SK-N-SH (cell line): Measurements from ENCODE around the gene RPS6KC1. TPM values are rescaled to one million over a fixed set of nuclear protein-coding genes. Genes with fewer than 3 reads are reported as not detected.

ENCODE experiments used
- CTCF ChIA-PET: fragments of 300-600, 350-600 bp; formaldehyde crosslinking; extraction: SDS; loops from one replicate; lab custom pipeline; 2021; lab: Yijun Ruan, JAX
- POLR2A ChIA-PET: fragments of 350-600 bp; sonication (Branson Sonifier 250); formaldehyde crosslinking; extraction: SDS; loops from one replicate; lab custom pipeline; 2020; ENCODE audit warnings: antibody characterized with exemption, inconsistent platforms; lab: Yijun Ruan, JAX
- DNase-seq: peaks from one replicate; pipeline ENCODE4 v3.0.0; 2012
- H2AFZ ChIP-seq: fragments of 200-600 bp; sonication (generic); 2 replicates; pipeline ENCODE4 v1.8.1; 2016; ENCODE audit warnings: antibody characterized with exemption, mild to moderate bottlenecking, low read depth
- H3F3A ChIP-seq: fragments of 200-600 bp; sonication (generic); replicated peaks from 2 replicates; pipeline ENCODE3; 2016; ENCODE audit warnings: antibody characterized with exemption, mild to moderate bottlenecking; ENCODE audit not compliant: insufficient read depth
- H3K27ac ChIP-seq, 2 experiments: fragments of 200-500 bp in 1 of 2; fragments of 200-600 bp in 1 of 2; sonication (Bioruptor generic) in 1 of 2; sonication (generic), shearing (Covaris generic) in 1 of 2; 2 replicates each; pipeline versions ENCODE4 v1.5.1 to v1.6.1; 2014 to 2016; ENCODE audit warnings: low read depth in 2 of 2, inconsistent platforms in 1 of 2, low read length in 1 of 2, mild to moderate bottlenecking in 1 of 2, mixed read lengths in 1 of 2
- H3K27me3 ChIP-seq: fragments of 200-600 bp; sonication (generic), shearing (Covaris generic); 2 replicates; pipeline ENCODE4 v1.6.1; 2016; ENCODE audit warnings: mixed run types; ENCODE audit not compliant: insufficient read depth
- H3K36me3 ChIP-seq, 2 experiments: fragments of 200-500 bp in 1 of 2; fragments of 200-600 bp in 1 of 2; sonication (Bioruptor generic) in 1 of 2; sonication (generic) in 1 of 2; replicated peaks in 1 of 2; 2 replicates each; pipeline versions ENCODE3 to v1.5.1; 2014 to 2016; ENCODE audit warnings: low read length in 1 of 2, mild to moderate bottlenecking in 1 of 2; ENCODE audit not compliant: insufficient read depth in 2 of 2, control insufficient read depth in 1 of 2
- H3K4me1 ChIP-seq, 2 experiments: fragments of 200-500 bp in 1 of 2; fragments of 200-600 bp in 1 of 2; sonication (Bioruptor generic) in 1 of 2; sonication (generic), shearing (Covaris generic) in 1 of 2; 2 replicates each; pipeline versions ENCODE4 v1.5.1 to v1.6.1; 2014 to 2016; ENCODE audit warnings: low read depth in 1 of 2, low read length in 1 of 2, mixed run types in 1 of 2; ENCODE audit not compliant: insufficient read depth in 2 of 2, control insufficient read depth in 1 of 2
- H3K4me2 ChIP-seq: fragments of 200-600 bp; sonication (generic), shearing (Covaris generic); 2 replicates; pipeline ENCODE4 v1.6.1; 2017; ENCODE audit warnings: mixed run types
- H3K4me3 ChIP-seq, 2 experiments: fragments of 200-500 bp in 1 of 2; fragments of 200-600 bp in 1 of 2; sonication (Bioruptor generic) in 1 of 2; sonication (generic), shearing (Covaris generic) in 1 of 2; 2 replicates each; pipeline versions ENCODE4 v1.5.1 to v1.8.1; 2014 to 2016; ENCODE audit warnings: low read depth in 2 of 2, inconsistent platforms in 1 of 2, low read length in 1 of 2, mild to moderate bottlenecking in 1 of 2, mixed read lengths in 1 of 2, moderate library complexity in 1 of 2
- H3K79me2 ChIP-seq: fragments of 200-600 bp; sonication (generic); 2 replicates; pipeline ENCODE4 v1.8.1; 2017; ENCODE audit warnings: mild to moderate bottlenecking; ENCODE audit not compliant: insufficient read depth
- H3K9ac ChIP-seq: fragments of 200-600 bp; sonication (generic); 2 replicates; pipeline ENCODE4 v1.6.1; 2017; ENCODE audit warnings: mixed run types
- H3K9me2 ChIP-seq: fragments of 200-600 bp; sonication (generic); 2 replicates; pipeline ENCODE4 v1.6.1; 2017; ENCODE audit warnings: mixed run types
- H3K9me3 ChIP-seq: fragments of 200-600 bp; sonication (generic); 2 replicates; pipeline ENCODE4 v1.6.1; 2017; ENCODE audit warnings: mixed run types, mild to moderate bottlenecking, moderate library complexity
- H4K20me1 ChIP-seq: fragments of 200-600 bp; sonication (generic); 2 replicates; pipeline ENCODE4 v1.6.1; 2017; ENCODE audit warnings: mild to moderate bottlenecking, mixed run types; ENCODE audit not compliant: insufficient read depth
- EZH2phosphoT487 ChIP-seq: fragments of 200-600 bp; sonication (generic); IDR thresholded peaks from 2 replicates; pipeline ENCODE4 v1.6.1; 2017; ENCODE audit warnings: low read depth, mixed run types, mild to moderate bottlenecking, antibody characterized with exemption, moderate library complexity, borderline replicate concordance
- FOSL2 ChIP-seq: IDR thresholded peaks from 2 replicates; pipeline ENCODE4 v1.4.0; 2012; ENCODE audit warnings: low read depth, mild to moderate bottlenecking, moderate library complexity, borderline replicate concordance
- FOXM1 ChIP-seq: IDR thresholded peaks from 2 replicates; pipeline ENCODE4 v1.4.0; 2012; ENCODE audit warnings: low read depth, mild to moderate bottlenecking
- GABPA ChIP-seq: IDR thresholded peaks from 2 replicates; pipeline ENCODE4 v1.4.0; 2012; ENCODE audit warnings: low read depth, mild to moderate bottlenecking
- GATA2 ChIP-seq: sonication (generic); formaldehyde crosslinking; IDR thresholded peaks from 2 replicates; pipeline ENCODE4 v1.5.0; 2020; ENCODE audit warnings: mild to moderate bottlenecking, missing genetic modification reagents
- MAX ChIP-seq: IDR thresholded peaks from 2 replicates; pipeline ENCODE4 v1.4.0; 2012; ENCODE audit warnings: low read depth
- MEF2A ChIP-seq: IDR thresholded peaks from 2 replicates; pipeline ENCODE4 v1.4.0; 2012; ENCODE audit warnings: low read depth, borderline replicate concordance
- NFIC ChIP-seq: IDR thresholded peaks from 2 replicates; pipeline ENCODE4 v1.4.0; 2012; ENCODE audit warnings: borderline replicate concordance
- PBX3 ChIP-seq: IDR thresholded peaks from 2 replicates; pipeline ENCODE4; 2012
- RAD21 ChIP-seq: IDR thresholded peaks from 2 replicates; pipeline ENCODE4 v1.6.1; 2012; ENCODE audit warnings: mild to moderate bottlenecking, low read length
- SIN3A ChIP-seq: IDR thresholded peaks from 2 replicates; pipeline ENCODE4 v1.6.1; 2012; ENCODE audit warnings: low read depth, mild to moderate bottlenecking, low read length, moderate library complexity, borderline replicate concordance
- SMC3 ChIP-seq: IDR thresholded peaks from 2 replicates; pipeline ENCODE4 v1.6.1; 2012; ENCODE audit warnings: low read depth, low read length, improper control_type of control experiment
- TCF12 ChIP-seq: IDR thresholded peaks from 2 replicates; pipeline ENCODE4 v1.4.0; 2012
- TEAD4 ChIP-seq: IDR thresholded peaks from 2 replicates; pipeline ENCODE4 v1.4.0; 2012; ENCODE audit warnings: mild to moderate bottlenecking, borderline replicate concordance; ENCODE audit not compliant: insufficient read depth
- USF1 ChIP-seq: IDR thresholded peaks from 2 replicates; pipeline ENCODE4 v1.4.0; 2012; ENCODE audit warnings: low read depth, borderline replicate concordance
- YY1 ChIP-seq: IDR thresholded peaks from 2 replicates; pipeline ENCODE4 v1.4.0; 2012; ENCODE audit warnings: low read depth, mild to moderate bottlenecking
- ZBTB33 ChIP-seq: IDR thresholded peaks from 2 replicates; pipeline ENCODE4 v1.4.0; 2012; ENCODE audit warnings: low read depth, borderline replicate concordance
- WGBS: methylation state at CpG from one replicate; pipeline ENCODE4 v1.1.6; 2017; ENCODE audit warnings: low lambda C conversion rate; 5-methylcytosine and 5-hydroxymethylcytosine counted together
- polyA plus RNA-seq, 3 experiments: library from polyadenylated mRNA; depleted of rRNA; stranded (reverse); fragments of >200 nt; gene quantifications; 2 replicates each; pipeline ENCODE4 v1.2.3, GENCODE V29; 2012

RPS6KC1 gene
- polyA plus RNA-seq, 1 of the 3 experiments (the other 2 are of a cell fraction), result 7.8 TPM

GRCh38 chr1:213015099-213016050 lies 35.7 kb upstream of the RPS6KC1 start, which contains the start of gene ANGEL2 (continued):
- TF ChIP-seq SIN3A (peak; percentile 50; the same call in 1 of the 2 replicates), RAD21 (no peak), NFIC (no peak), SMC3 (no peak), PBX3 (no peak), FOXM1 (no peak), GABPA (peak; percentile 63), MAX (peak; percentile 65), GATA2 (CRISPR knock-in tag) (no peak), EZH2phosphoT487 (no peak), MEF2A (no peak), FOSL2 (no peak), YY1 (peak; percentile 98)

GRCh38 chr1:213017447-213018273 lies 33.4 kb upstream of the RPS6KC1 start:
- H3K9ac ChIP-seq, result no peak overlapping the region
- TF ChIP-seq USF1 (no peak), GATA2 (CRISPR knock-in tag) (no peak), TCF12 (no peak), TEAD4 (no peak), RAD21 (no peak), ZBTB33 (no peak)
- TF ChIP-seq, all 33 proteins: peak for 0
- no peak overlapping the region for H3K4me2 ChIP-seq
- POLR2A ChIA-PET, result no interaction called here
- H3K79me2 ChIP-seq, result peaks cover 25% of the 10 kb centered on the region
- H3K27ac ChIP-seq, result no peak overlapping the region
- H3K9me3 ChIP-seq, result no peaks in the 10 kb centered on the region
- H2AFZ ChIP-seq, result no peak overlapping the region
- H4K20me1 ChIP-seq, result no peaks in the 10 kb centered on the region
- peaks cover 3% of the 10 kb centered on the region for H3F3A ChIP-seq
- no peaks in the 10 kb centered on the region for H3K9me2 ChIP-seq
- no peak overlapping the region for H3K4me3 ChIP-seq
- WGBS, result 98% methylated on average over 9 of the region's 9 CpGs
- H3K27me3 ChIP-seq, result no peaks in the 10 kb centered on the region
- DNase-seq, result no peak
- CTCF ChIA-PET, result no interaction called here
- H3K36me3 ChIP-seq, result peaks cover 6 to 7% of the 10 kb centered on the region in 2 experiments
- peaks cover 6 to 9% of the 10 kb centered on the region in 2 experiments; a peak in 3 of 4 replicates for H3K4me1 ChIP-seq
